ENCODE data around the gene MYF6.
"Not testable (repeated sequence)": the region's sequence is repeated elsewhere in the genome, so short reads cannot be mapped to it uniquely, and the experiment has no call there.

DNA sequence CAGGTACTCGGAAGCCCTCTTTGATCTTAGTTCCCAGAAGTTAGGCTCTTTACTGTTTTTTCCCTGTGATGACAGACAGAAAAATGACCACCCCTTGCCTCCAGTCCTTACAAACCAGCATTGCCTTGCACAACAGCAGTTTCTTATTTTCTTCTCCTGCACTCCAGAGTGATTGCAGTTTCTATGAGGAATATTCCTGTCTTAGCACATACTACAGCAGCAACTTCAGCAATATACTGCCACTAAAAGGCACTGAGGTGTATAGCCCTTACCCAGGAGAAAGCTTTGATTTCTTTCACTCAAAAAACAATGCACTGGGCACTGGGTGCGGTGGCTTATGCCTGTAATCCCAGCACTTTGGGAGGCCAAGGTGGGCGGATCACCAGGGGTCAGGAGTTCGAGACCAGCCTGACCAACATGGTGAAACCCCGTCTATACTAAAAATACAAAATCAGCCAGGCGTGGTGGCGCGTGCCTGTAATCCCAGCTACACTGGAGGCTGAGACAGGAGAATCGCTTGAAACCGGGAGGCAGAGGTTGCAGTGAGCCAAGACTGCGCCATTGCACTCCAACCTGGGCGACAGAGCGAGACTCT lies 31.3 kb upstream of the MYF6 start:
- TF ChIP-seq POLR2A, CTCF, POLR2AphosphoS5 (IDR thresholded peaks at IDR 0.05): not testable (repeated sequence)

Measured in suprapubic skin (tissue), 4 donors.